Measurements from ENCODE around the gene ALX4. TPM values are rescaled to one million over a fixed set of nuclear protein-coding genes. Genes with fewer than 3 reads are reported as not detected.

ALX4 gene
- total RNA-seq, 4 donors from 2014 or later = 0.26 to 2.5 (median 0.73) TPM; not detected in 1

GRCh38 chr11:44338698-44339529, 29.0 kb upstream of the ALX4 start:
- no peak overlapping the region for H3K4me3 ChIP-seq
- intact Hi-C loops (cut with DNase I; ENCODE audit: low total_unique reads) = no loop called here
- H3K9me3 ChIP-seq = no peaks in the 10 kb centered on the region
- H3K27me3 ChIP-seq = peaks cover 0 to 34% of the 10 kb centered on the region in 2 donors
- no peaks in the 10 kb centered on the region for H3K36me3 ChIP-seq
- no peaks in the 10 kb centered on the region for H3K4me1 ChIP-seq
- H3K27ac ChIP-seq = no peak overlapping the region
- TF ChIP-seq, protein P1, sequence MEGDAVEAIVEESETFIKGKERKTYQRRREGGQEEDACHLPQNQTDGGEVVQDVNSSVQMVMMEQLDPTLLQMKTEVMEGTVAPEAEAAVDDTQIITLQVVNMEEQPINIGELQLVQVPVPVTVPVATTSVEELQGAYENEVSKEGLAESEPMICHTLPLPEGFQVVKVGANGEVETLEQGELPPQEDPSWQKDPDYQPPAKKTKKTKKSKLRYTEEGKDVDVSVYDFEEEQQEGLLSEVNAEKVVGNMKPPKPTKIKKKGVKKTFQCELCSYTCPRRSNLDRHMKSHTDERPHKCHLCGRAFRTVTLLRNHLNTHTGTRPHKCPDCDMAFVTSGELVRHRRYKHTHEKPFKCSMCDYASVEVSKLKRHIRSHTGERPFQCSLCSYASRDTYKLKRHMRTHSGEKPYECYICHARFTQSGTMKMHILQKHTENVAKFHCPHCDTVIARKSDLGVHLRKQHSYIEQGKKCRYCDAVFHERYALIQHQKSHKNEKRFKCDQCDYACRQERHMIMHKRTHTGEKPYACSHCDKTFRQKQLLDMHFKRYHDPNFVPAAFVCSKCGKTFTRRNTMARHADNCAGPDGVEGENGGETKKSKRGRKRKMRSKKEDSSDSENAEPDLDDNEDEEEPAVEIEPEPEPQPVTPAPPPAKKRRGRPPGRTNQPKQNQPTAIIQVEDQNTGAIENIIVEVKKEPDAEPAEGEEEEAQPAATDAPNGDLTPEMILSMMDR (IDR thresholded peaks at IDR 0.05) = no peak
- TF ChIP-seq POLR2A (IDR thresholded peaks at IDR 0.05) = no peak
- no peak for DNase-seq

DNA sequence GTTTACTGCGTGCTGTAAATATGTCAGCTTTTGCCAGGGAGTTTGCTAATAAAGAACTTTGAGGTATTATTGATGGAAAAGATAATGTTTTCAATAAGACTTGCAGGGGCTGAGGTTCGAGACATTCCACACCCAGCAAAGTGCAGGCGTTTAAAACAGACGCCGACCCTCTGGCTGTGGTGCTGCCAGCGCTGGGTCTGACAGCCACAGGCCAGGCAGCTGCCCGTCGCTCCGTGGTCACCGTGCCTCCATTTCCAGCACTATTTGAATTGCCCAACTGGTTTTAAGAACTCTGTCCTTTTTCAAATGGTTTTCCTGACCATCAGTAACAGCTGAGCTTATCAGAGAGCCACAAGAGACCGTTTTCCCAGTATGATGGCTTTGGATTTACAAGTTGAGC, 28.1 kb upstream of the ALX4 start:
- Histone ChIP-seq H3K4me1 (no peaks in the 10 kb centered on the region), H3K27ac (no peak overlapping the region), H3K36me3 (no peaks in the 10 kb centered on the region), H3K4me3 (no peak overlapping the region), H3K9me3 (no peaks in the 10 kb centered on the region), H3K27me3 (peaks cover 0 to 34% of the 10 kb centered on the region in 2 donors)
- no peak for DNase-seq
- intact Hi-C loops (cut with DNase I; ENCODE audit: low total_unique reads) = no loop called here
- TF ChIP-seq POLR2A (IDR thresholded peaks at IDR 0.05) = no peak
- TF ChIP-seq, protein P1 (IDR thresholded peaks at IDR 0.05) = no peak

GRCh38 chr11:44335919-44336318, 26.0 kb upstream of the ALX4 start:
- intact Hi-C loops (cut with DNase I; ENCODE audit: low total_unique reads) = no loop called here
- H3K9me3 ChIP-seq = no peaks in the 10 kb centered on the region
- H3K27me3 ChIP-seq = peaks cover 0 to 34% of the 10 kb centered on the region in 2 donors
- DNase-seq = no peak
- H3K27ac ChIP-seq = no peak overlapping the region
- no peaks in the 10 kb centered on the region for H3K4me1 ChIP-seq
- H3K36me3 ChIP-seq = no peaks in the 10 kb centered on the region
- no peak for TF ChIP-seq POLR2A (IDR thresholded peaks at IDR 0.05)
- TF ChIP-seq, protein P1 (IDR thresholded peaks at IDR 0.05) = no peak
- no peak overlapping the region for H3K4me3 ChIP-seq

GRCh38 chr11:44335052-44335760, 25.3 kb upstream of the ALX4 start:
- H3K4me1 ChIP-seq = no peaks in the 10 kb centered on the region
- intact Hi-C loops (cut with DNase I; ENCODE audit: low total_unique reads) = no loop called here

More at GRCh38 chr11:44335052-44335760, 25.3 kb upstream of the ALX4 start:
- no peaks in the 10 kb centered on the region for H3K9me3 ChIP-seq
- no peak for DNase-seq
- H3K27me3 ChIP-seq = peaks cover 0 to 34% of the 10 kb centered on the region in 2 donors
- no peak overlapping the region for H3K27ac ChIP-seq
- H3K36me3 ChIP-seq = no peaks in the 10 kb centered on the region
- H3K4me3 ChIP-seq = no peak overlapping the region
- TF ChIP-seq, protein P1 (IDR thresholded peaks at IDR 0.05) = no peak
- TF ChIP-seq POLR2A (IDR thresholded peaks at IDR 0.05) = no peak

Measured in uterus (tissue), 4 donors.